ENCODE data around the gene EPHB3.

DNA sequence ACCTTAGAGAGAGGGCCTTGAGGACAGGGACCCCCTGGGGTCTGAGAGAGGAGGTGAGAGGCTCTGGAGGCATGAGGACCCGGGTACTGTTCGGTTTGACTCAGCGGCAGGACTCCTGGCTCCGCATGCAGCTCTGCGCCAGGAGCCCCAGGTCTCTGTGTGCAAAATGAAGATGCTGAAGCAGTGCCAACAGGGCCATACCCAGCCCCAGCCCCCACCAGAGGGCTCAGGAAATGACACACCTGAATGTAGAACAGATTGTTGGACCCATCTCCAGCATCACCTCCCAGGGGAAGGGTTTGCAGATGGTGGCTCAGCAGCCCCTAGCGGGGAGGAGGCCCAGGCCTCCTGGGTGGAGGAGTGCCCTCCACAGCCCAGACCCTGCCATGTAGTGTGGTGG lies 30.2 kb downstream of the EPHB3 start:
- no peak for TF ChIP-seq POLR2AphosphoS5 (IDR thresholded peaks at IDR 0.05; ENCODE audit: low read depth, low read length)
- TF ChIP-seq, protein P1, sequence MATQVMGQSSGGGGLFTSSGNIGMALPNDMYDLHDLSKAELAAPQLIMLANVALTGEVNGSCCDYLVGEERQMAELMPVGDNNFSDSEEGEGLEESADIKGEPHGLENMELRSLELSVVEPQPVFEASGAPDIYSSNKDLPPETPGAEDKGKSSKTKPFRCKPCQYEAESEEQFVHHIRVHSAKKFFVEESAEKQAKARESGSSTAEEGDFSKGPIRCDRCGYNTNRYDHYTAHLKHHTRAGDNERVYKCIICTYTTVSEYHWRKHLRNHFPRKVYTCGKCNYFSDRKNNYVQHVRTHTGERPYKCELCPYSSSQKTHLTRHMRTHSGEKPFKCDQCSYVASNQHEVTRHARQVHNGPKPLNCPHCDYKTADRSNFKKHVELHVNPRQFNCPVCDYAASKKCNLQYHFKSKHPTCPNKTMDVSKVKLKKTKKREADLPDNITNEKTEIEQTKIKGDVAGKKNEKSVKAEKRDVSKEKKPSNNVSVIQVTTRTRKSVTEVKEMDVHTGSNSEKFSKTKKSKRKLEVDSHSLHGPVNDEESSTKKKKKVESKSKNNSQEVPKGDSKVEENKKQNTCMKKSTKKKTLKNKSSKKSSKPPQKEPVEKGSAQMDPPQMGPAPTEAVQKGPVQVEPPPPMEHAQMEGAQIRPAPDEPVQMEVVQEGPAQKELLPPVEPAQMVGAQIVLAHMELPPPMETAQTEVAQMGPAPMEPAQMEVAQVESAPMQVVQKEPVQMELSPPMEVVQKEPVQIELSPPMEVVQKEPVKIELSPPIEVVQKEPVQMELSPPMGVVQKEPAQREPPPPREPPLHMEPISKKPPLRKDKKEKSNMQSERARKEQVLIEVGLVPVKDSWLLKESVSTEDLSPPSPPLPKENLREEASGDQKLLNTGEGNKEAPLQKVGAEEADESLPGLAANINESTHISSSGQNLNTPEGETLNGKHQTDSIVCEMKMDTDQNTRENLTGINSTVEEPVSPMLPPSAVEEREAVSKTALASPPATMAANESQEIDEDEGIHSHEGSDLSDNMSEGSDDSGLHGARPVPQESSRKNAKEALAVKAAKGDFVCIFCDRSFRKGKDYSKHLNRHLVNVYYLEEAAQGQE (IDR thresholded peaks at IDR 0.05; ENCODE audit: insufficient read depth in 1 of 2, low read depth in 2 of 2, low read length in 1 of 2) = no peak
- TF ChIP-seq, protein P2, sequence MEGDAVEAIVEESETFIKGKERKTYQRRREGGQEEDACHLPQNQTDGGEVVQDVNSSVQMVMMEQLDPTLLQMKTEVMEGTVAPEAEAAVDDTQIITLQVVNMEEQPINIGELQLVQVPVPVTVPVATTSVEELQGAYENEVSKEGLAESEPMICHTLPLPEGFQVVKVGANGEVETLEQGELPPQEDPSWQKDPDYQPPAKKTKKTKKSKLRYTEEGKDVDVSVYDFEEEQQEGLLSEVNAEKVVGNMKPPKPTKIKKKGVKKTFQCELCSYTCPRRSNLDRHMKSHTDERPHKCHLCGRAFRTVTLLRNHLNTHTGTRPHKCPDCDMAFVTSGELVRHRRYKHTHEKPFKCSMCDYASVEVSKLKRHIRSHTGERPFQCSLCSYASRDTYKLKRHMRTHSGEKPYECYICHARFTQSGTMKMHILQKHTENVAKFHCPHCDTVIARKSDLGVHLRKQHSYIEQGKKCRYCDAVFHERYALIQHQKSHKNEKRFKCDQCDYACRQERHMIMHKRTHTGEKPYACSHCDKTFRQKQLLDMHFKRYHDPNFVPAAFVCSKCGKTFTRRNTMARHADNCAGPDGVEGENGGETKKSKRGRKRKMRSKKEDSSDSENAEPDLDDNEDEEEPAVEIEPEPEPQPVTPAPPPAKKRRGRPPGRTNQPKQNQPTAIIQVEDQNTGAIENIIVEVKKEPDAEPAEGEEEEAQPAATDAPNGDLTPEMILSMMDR (IDR thresholded peaks at IDR 0.05) = no peak
- TF ChIP-seq SIN3A (IDR thresholded peaks at IDR 0.05; ENCODE audit: borderline replicate concordance, insufficient read depth, low read depth, low read length) = no peak
- no peak for TF ChIP-seq TCF7L2 (IDR thresholded peaks at IDR 0.05; ENCODE audit: low read depth, low read length)

All from Panc1 (cell line).